ENCODE data around the gene DDX42. TPM values are rescaled to one million over a fixed set of nuclear protein-coding genes. Genes with fewer than 3 reads are reported as not detected.
"Not testable (repeated sequence)": the region's sequence is repeated elsewhere in the genome, so short reads cannot be mapped to it uniquely, and the experiment has no call there.

DDX42 gene
- total and polyA plus RNA-seq, 2 donors (not counting 1 experiment from before 2014, with no cell fraction given) = 61.6 to 170 TPM

GRCh38 chr17:63842540-63843386 is 68.8 kb downstream of the DDX42 start, which contains the start of gene SMARCD2:
TSS of gene SMARCD2 (minus strand) at chr17:63842685. CDS start at chr17:63842674, 11 bp downstream.
- peaks cover 44% of the 10 kb centered on the region for H4K20me1 ChIP-seq (ENCODE audit: control insufficient read depth, insufficient read depth, low read length, poor library complexity, severe bottlenecking)
- WGBS (ENCODE audit: insufficient coverage) = under 1% methylated on average over 91 of the region's 92 CpGs

GRCh38 chr17:63843387-63843888 is 69.5 kb downstream of the DDX42 start:
- not testable (repeated sequence) for H3K27me3 ChIP-seq (replicated peaks in 1 of 4; ENCODE audit: control extremely low read depth in 1 of 4, control insufficient read depth in 3 of 4, insufficient read depth in 4 of 4, low read length in 3 of 4); H3K9me3 ChIP-seq (ENCODE audit: control extremely low read depth in 1 of 3, control insufficient read depth in 2 of 3, insufficient read depth in 1 of 3, low read length in 2 of 3); H3K27me3 Mint-ChIP-seq; H3K9me3 Mint-ChIP-seq (ENCODE audit: insufficient read depth); H3K36me3 ChIP-seq (replicated peaks in 1 of 2; ENCODE audit: control extremely low read depth in 1 of 2, control insufficient read depth in 1 of 2, extremely low read depth in 1 of 2, insufficient read depth in 2 of 2, low read length in 1 of 2)
- CTCF ChIA-PET = interaction anchor here (0.6 to 2.1 kb wide), 9 partner anchors 9 to 418 kb away, joined by 3 to 10 read pairs (median 4); partner anchors contain the start of genes CCDC47 and DDX42
- peak; percentile 82 for DNase-seq
- ATAC-seq (ENCODE audit: low read depth) = peak; percentile 16
- POLR2A ChIA-PET = interaction anchor here (0.5 to 2.2 kb wide), 22 partner anchors 11 to 1250 kb away, joined by 3 to 23 read pairs (median 6); partner anchors contain the start of genes CCDC47, CEP95, DDX42 and FTSJ3
- H3K4me1 Mint-ChIP-seq = peaks cover 47% of the 10 kb centered on the region
- peaks cover 42% of the 10 kb centered on the region for H3K79me2 ChIP-seq (ENCODE audit: control insufficient read depth, insufficient read depth, low read length)
- WGBS (ENCODE audit: insufficient coverage) = 0% methylated on average over 10 of the region's 19 CpGs
- peak overlapping the region; percentile 92 for H3K4me3 Mint-ChIP-seq
- H4K20me1 ChIP-seq (ENCODE audit: control insufficient read depth, insufficient read depth, low read length, poor library complexity, severe bottlenecking) = peaks cover 37% of the 10 kb centered on the region
- peak overlapping the region; percentile 65 to 92 (median 89) for H3K4me3 ChIP-seq (ENCODE audit: control extremely low read depth in 1 of 5, extremely low read depth in 1 of 5, insufficient read depth in 1 of 5, low read depth in 2 of 5, low read length in 4 of 5)
- peak overlapping the region; percentile 82 for H2AFZ ChIP-seq (ENCODE audit: insufficient read depth, low read depth, low read length, poor library complexity, severe bottlenecking)
- peaks cover 39 to 51% of the 10 kb centered on the region in 2 donors for H3K4me1 ChIP-seq (ENCODE audit: control insufficient read depth in 2 of 2, insufficient read depth in 2 of 2, low read length in 2 of 2)
- H3K9ac ChIP-seq (ENCODE audit: low read length) = peak overlapping the region; percentile 93
- peak overlapping the region; percentile 100 for H3K4me2 ChIP-seq (replicated peaks; ENCODE audit: low read depth, low read length, poor library complexity, severe bottlenecking)
- peak overlapping the region; percentile 90 to 92 for H3K27ac ChIP-seq (ENCODE audit: low read length in 2 of 2)
- intact Hi-C loops (cut with micrococcal nuclease) = loop anchor here (1.0 to 2.0 kb wide), 7 partner anchors 16 to 293 kb away; partner anchors contain the start of genes CCDC47, DCAF7, ERN1 and FTSJ3
- H3K27ac Mint-ChIP-seq = peak overlapping the region; percentile 92

More at GRCh38 chr17:63842540-63843386, 68.8 kb downstream of the DDX42 start, which contains the start of gene SMARCD2:
- no peaks in the 10 kb centered on the region for H3K9me3 Mint-ChIP-seq (ENCODE audit: insufficient read depth)
- H3K27me3 ChIP-seq (replicated peaks in 1 of 4; ENCODE audit: control extremely low read depth in 1 of 4, control insufficient read depth in 3 of 4, insufficient read depth in 4 of 4, low read length in 3 of 4) = no peaks in the 10 kb centered on the region
- intact Hi-C loops (cut with micrococcal nuclease) = loop anchor here (1.0 to 2.0 kb wide), 7 partner anchors 15 to 292 kb away; partner anchors contain the start of genes CCDC47, DCAF7, ERN1 and FTSJ3
- H3K4me1 ChIP-seq (ENCODE audit: control insufficient read depth in 2 of 2, insufficient read depth in 2 of 2, low read length in 2 of 2) = peaks cover 35 to 51% of the 10 kb centered on the region in 2 donors
- H3K4me3 Mint-ChIP-seq = peak within 1 kb of the TSS; percentile 94
- peak within 1 kb of the TSS; percentile 100 for H3K4me2 ChIP-seq (replicated peaks; ENCODE audit: low read depth, low read length, poor library complexity, severe bottlenecking)
- H3K4me3 ChIP-seq (ENCODE audit: control extremely low read depth in 1 of 5, extremely low read depth in 1 of 5, insufficient read depth in 1 of 5, low read depth in 2 of 5, low read length in 4 of 5) = peak within 1 kb of the TSS; percentile 65 to 92 (median 89)
- H3K36me3 ChIP-seq (replicated peaks in 1 of 2; ENCODE audit: control extremely low read depth in 1 of 2, control insufficient read depth in 1 of 2, extremely low read depth in 1 of 2, insufficient read depth in 2 of 2, low read length in 1 of 2) = peaks cover 0 to 2% of the 10 kb centered on the region in 2 experiments
- peaks cover 49% of the 10 kb centered on the region for H3K79me2 ChIP-seq (ENCODE audit: control insufficient read depth, insufficient read depth, low read length)
- H3K27ac Mint-ChIP-seq = peak within 1 kb of the TSS; percentile 94
- H3K27ac ChIP-seq (ENCODE audit: low read length in 2 of 2) = peak within 1 kb of the TSS; percentile 90 to 92
- ChIA-PET POLR2A (interaction anchor here (0.5 to 2.2 kb wide), 19 partner anchors 10 to 1249 kb away, joined by 3 to 23 read pairs (median 6); partner anchors contain the start of genes CCDC47, CEP95, DDX42 and FTSJ3), CTCF (interaction anchor here (0.6 to 2.1 kb wide), 7 partner anchors 8 to 417 kb away, joined by 3 to 10 read pairs (median 4); no protein-coding TSS in a partner anchor)
- TF ChIP-seq CTCF (IDR thresholded peaks at IDR 0.05) = no peak
- no peak for TF ChIP-seq EZH2 (IDR thresholded peaks at IDR 0.05; ENCODE audit: borderline replicate concordance, insufficient read depth, low read depth, low read length, poor library complexity, severe bottlenecking)
- peak within 1 kb of the TSS; percentile 82 for H2AFZ ChIP-seq (ENCODE audit: insufficient read depth, low read depth, low read length, poor library complexity, severe bottlenecking)
- ATAC-seq (ENCODE audit: low read depth) = peak; percentile 93
- peak; percentile 99 for DNase-seq
- peaks cover 43% of the 10 kb centered on the region for H3K4me1 Mint-ChIP-seq
- H3K9me3 ChIP-seq (ENCODE audit: control extremely low read depth in 1 of 3, control insufficient read depth in 2 of 3, insufficient read depth in 1 of 3, low read length in 2 of 3) = no peaks in the 10 kb centered on the region
- H3K27me3 Mint-ChIP-seq = no peaks in the 10 kb centered on the region
- peak within 1 kb of the TSS; percentile 93 for H3K9ac ChIP-seq (ENCODE audit: low read length)
